KOPT-K1 (cell line): ENCODE results near the gene ANKH.
"Not testable (repeated sequence)": the region's sequence is repeated elsewhere in the genome, so short reads cannot be mapped to it uniquely, and the experiment has no call there.

ENCODE experiments used
- H3K27ac ChIP-seq: fragments of 200-600 bp; sonication (generic); 2 replicates; pipeline ENCODE4 v1.5.1; 2016; ENCODE audit warnings: antibody characterized with exemption, mild to moderate bottlenecking, low read depth, low read length; ENCODE audit not compliant: poor library complexity, severe bottlenecking
- H3K36me3 ChIP-seq: fragments of 200-600 bp; sonication (generic); 2 replicates; pipeline ENCODE4 v1.5.1; 2017; ENCODE audit warnings: antibody characterized with exemption, mild to moderate bottlenecking, low read length, moderate library complexity; ENCODE audit not compliant: insufficient read depth
- H3K9me3 ChIP-seq: fragments of 200-600 bp; sonication (generic); 2 replicates; pipeline ENCODE4 v1.5.1; 2017; ENCODE audit warnings: antibody characterized with exemption, low read length, mild to moderate bottlenecking; ENCODE audit not compliant: insufficient read depth, poor library complexity, severe bottlenecking

The ANKH gene

GRCh38 chr5:14813747-14814146, 57.8 kb downstream of the ANKH start:
- H3K9me3 ChIP-seq, result no peaks in the 10 kb centered on the region
- H3K36me3 ChIP-seq, result no peaks in the 10 kb centered on the region
- H3K27ac ChIP-seq, result no peak overlapping the region

DNA sequence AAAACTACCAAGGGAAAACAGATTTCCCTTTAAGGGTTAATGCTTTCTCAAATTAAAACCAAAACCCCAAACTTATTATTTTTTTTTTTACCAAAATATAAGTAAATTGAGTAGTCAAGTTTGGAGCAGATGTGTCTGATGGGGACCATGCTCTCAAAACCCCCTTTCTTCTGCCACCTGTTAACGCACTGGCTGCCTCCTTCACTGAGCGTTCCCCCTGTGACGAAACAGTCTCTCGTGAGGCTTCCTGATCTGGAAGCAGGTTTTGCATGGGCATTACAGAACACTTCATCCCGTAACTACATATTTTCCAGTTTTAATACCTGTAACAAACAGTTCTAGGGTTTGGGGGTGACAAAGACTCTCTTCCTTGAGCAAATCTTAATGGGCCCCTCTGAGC, 59.4 kb downstream of the ANKH start:
- Histone ChIP-seq H3K27ac (peak overlapping the region; percentile 63), H3K36me3 (no peaks in the 10 kb centered on the region), H3K9me3 (no peaks in the 10 kb centered on the region)

- H3K27ac ChIP-seq, result peak overlapping the region; percentile 44
- H3K9me3 ChIP-seq, result no peaks in the 10 kb centered on the region
- no peaks in the 10 kb centered on the region for H3K36me3 ChIP-seq
Measured at GRCh38 chr5:14810928-14811572, 60.5 kb downstream of the ANKH start.

DNA sequence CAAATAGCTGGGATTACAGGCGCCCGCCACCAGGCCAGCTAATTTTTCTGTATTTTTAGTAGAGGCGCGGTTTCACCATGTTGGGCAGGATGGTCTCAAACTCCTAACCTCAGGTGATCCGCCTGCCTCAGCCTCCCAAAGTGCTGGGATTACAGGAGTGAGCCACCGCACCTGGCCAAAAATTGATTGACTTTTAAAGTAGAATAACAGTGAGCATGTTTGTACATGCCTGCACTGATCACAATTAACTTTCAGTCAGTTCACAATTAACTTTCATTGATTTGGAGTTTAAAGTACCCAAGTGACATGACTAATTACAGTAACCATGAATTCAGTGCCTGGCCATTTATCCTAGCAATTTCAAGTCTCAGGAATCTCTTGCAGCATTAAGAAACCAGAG, 61.3 kb downstream of the ANKH start:
- H3K9me3 ChIP-seq, result no peaks in the 10 kb centered on the region
- H3K36me3 ChIP-seq, result no peaks in the 10 kb centered on the region
- H3K27ac ChIP-seq, result peak overlapping the region; percentile 44

- H3K27ac ChIP-seq, result peak overlapping the region; percentile 44
- no peaks in the 10 kb centered on the region for H3K9me3 ChIP-seq
- no peaks in the 10 kb centered on the region for H3K36me3 ChIP-seq
Measured at GRCh38 chr5:14809369-14810155, 62.0 kb downstream of the ANKH start.

DNA sequence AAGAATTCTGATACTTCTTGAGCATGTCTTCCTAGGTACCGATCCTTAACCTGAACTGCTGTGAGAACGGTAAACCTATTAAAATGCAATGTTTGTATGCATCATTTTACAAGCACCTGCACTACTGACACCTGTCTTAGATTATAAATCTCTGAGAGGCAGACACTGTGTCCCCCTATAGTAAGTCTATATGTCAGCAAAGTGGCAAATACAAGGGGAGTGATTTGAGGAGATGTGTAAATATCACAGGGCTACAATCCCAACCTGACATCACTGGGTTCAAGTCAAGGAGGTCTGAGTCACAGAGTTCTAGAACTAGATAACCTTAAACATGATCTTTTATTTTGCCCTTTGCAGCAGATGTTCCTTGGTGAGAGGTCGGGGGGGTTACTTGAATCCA, 64.1 kb downstream of the ANKH start:
- Histone ChIP-seq H3K27ac (no peak overlapping the region), H3K36me3 (no peaks in the 10 kb centered on the region), H3K9me3 (no peaks in the 10 kb centered on the region)

DNA sequence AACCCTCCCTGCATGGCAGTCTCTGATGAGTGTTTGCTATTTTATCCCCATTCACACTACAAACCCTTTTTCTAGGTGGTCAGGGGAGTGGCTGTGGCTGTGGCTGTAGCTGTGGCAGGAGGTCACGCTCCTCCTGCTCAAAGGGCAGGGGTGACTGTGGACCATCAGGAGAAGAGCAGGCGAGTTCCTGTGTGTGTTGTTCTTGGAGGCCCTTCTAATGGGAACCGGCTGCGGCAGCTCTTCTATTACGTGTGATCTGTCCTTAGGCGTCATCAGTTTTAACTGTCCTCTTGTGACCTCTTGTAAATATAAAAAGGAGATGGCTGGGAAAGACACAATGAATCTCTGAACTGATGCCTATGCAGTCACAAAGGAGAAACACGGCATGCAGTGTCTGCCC, 65.1 kb downstream of the ANKH start:
- Histone ChIP-seq H3K9me3 (no peaks in the 10 kb centered on the region), H3K27ac (no peak overlapping the region), H3K36me3 (no peaks in the 10 kb centered on the region)

DNA sequence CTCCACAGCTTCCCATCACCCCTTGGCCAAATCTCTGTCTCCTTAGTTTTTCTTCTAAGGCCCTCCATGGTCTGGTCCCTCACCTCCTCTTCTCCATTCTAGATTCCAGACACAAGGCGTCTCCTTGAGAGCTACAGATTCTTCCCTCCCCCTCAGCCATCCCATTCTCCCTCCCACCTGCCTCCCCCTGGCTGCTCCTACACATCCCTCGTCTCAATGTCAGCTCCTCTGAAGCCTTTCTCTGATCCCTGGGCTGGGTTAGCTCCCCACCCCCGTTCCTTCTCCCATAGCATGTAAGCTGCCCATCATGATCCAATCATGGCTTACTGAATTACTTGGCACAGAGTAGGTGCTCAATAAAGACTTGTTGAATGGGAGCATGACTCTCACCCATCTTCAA, 69.0 kb downstream of the ANKH start:
- H3K27ac ChIP-seq, result no peak overlapping the region
- H3K9me3 ChIP-seq, result no peaks in the 10 kb centered on the region
- H3K36me3 ChIP-seq, result no peaks in the 10 kb centered on the region

GRCh38 chr5:14801792-14802191, 69.8 kb downstream of the ANKH start:
- H3K9me3 ChIP-seq, result no peaks in the 10 kb centered on the region
- H3K36me3 ChIP-seq, result no peaks in the 10 kb centered on the region
- H3K27ac ChIP-seq, result no peak overlapping the region

GRCh38 chr5:14797385-14797784, 74.2 kb downstream of the ANKH start:
- H3K9me3 ChIP-seq, H3K27ac ChIP-seq, H3K36me3 ChIP-seq: not testable (repeated sequence)

DNA sequence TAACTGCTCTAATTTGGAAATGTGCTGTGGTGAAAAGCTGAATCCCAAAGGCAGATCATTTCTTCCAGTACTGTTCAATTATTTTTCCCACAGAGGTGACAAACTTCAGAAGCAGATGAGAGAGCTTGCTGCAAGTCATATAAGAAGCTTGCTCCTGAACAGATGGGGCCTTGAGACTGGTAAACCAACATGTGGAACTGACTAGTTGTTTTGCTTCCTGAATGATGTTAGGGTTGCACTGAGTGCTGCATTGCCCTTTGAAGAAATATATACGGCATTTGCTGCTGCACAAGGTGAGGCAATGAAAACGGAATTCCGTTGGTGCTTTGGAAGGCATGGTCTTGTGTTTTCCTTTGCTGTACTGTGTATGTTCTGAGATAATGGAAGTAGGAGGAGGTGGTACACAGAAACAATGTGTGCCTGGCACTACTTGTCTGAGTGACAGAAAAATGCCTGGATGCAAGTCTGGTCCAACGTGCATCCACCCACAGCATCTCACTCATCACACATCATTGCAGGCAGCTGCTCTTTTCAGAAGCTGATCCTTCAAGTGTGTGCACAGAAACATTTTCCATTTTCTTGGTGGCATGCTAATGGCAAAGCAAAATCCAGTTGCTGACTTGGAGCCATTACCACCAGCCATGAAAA, 76.9 kb downstream of the ANKH start:
- Histone ChIP-seq H3K9me3 (no peaks in the 10 kb centered on the region), H3K36me3 (no peaks in the 10 kb centered on the region), H3K27ac (no peak overlapping the region)

GRCh38 chr5:14793851-14794250, 77.7 kb downstream of the ANKH start:
- no peaks in the 10 kb centered on the region for H3K9me3 ChIP-seq
- no peak overlapping the region for H3K27ac ChIP-seq
- no peaks in the 10 kb centered on the region for H3K36me3 ChIP-seq

DNA sequence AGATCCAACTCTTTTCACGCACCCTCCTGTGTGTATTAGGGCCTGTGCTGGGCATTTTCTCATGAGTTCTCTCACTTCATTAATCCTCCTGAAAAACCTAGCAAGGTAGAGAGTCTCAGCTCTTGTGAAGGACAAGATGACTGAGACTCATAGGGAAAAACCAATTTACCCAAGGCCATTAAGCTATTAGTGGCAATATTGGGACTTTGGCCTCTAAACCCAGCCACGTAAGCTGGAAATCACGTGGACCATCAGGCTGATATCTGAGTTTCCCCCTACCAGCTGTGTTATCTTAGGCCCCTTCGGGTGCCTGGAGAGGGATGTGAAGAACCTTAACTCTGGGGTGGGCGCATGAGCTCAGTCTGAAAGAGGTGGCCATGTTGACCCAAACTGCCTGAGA, 80.7 kb downstream of the ANKH start:
- Histone ChIP-seq H3K9me3 (no peaks in the 10 kb centered on the region), H3K36me3 (no peaks in the 10 kb centered on the region), H3K27ac (no peak overlapping the region)

DNA sequence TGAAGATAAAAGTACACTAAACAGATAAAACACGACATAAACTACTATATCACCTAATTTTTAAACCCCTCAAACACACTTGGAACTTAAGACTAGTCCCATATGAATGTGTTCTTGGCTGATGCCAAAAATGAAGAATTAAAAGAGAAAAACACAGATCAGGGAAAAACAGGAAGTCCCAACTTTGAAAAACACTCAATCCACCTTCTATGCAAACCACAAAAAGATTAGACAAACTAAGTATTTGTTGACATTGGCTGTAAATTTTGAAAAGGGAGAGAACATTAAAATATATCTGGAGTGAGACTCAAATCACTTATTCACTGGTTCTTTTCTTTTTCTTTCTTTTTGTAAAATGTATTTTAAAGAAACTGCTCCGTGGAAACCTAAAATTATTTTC, 81.4 kb downstream of the ANKH start:
- no peaks in the 10 kb centered on the region for H3K9me3 ChIP-seq
- no peaks in the 10 kb centered on the region for H3K36me3 ChIP-seq
- no peak overlapping the region for H3K27ac ChIP-seq

GRCh38 chr5:14787801-14788579, 83.6 kb downstream of the ANKH start:
- H3K27ac ChIP-seq, result no peak overlapping the region
- no peaks in the 10 kb centered on the region for H3K9me3 ChIP-seq
- no peaks in the 10 kb centered on the region for H3K36me3 ChIP-seq
